NCI-H526 treated with DMSO at 0.1 percent for 48 hours (cell line): Measurements from ENCODE around the gene SNX18.

Source experiments
- DNase-seq: peaks from one replicate; lab custom pipeline; 2025; lab: John Stamatoyannopoulos, UW

The SNX18 gene

GRCh38 chr5:54580997-54581811 is 63.6 kb downstream of the SNX18 start:
- no peak for DNase-seq

- DNase-seq, result no peak
Measured at GRCh38 chr5:54581831-54582548, 64.4 kb downstream of the SNX18 start.

- no peak for DNase-seq
Measured at GRCh38 chr5:54586336-54586735, 68.8 kb downstream of the SNX18 start.

- no peak for DNase-seq
Measured at GRCh38 chr5:54589786-54590185, 72.2 kb downstream of the SNX18 start.

GRCh38 chr5:54590824-54591223 is 73.3 kb downstream of the SNX18 start:
- no peak for DNase-seq

- no peak for DNase-seq
Measured at GRCh38 chr5:54593779-54594178, 76.2 kb downstream of the SNX18 start.

- DNase-seq, result no peak
Measured at GRCh38 chr5:54594181-54594580, 76.6 kb downstream of the SNX18 start.

GRCh38 chr5:54595721-54596120 is 78.2 kb downstream of the SNX18 start:
- DNase-seq, result no peak
